Measurements from ENCODE around the gene HLCS. TPM values are rescaled to one million over a fixed set of nuclear protein-coding genes. Genes with fewer than 3 reads are reported as not detected.
"Not testable (repeated sequence)": the region's sequence is repeated elsewhere in the genome, so short reads cannot be mapped to it uniquely, and the experiment has no call there.

Gene HLCS
- polyA plus RNA-seq, 1 experiment: 22.3 TPM

GRCh38 chr21:37005548-37006485 lies 39.3 kb upstream of the HLCS start:
- CTCF ChIA-PET: interaction anchor here (0.6 kb wide), 1 partner anchor 126 kb away, joined by 4 read pairs; no protein-coding TSS in a partner anchor
- DNase-seq (ENCODE audit: low read depth, low spot score): no peak
- TF ChIP-seq CTCF (IDR thresholded peaks at IDR 0.05; ENCODE audit: low read depth, low read length): no peak
- peaks cover 11% of the 10 kb centered on the region for H3K9me3 ChIP-seq (ENCODE audit: control insufficient read depth, insufficient read depth, low read length)
- POLR2A ChIA-PET: no interaction called here
- H3K27ac ChIP-seq (ENCODE audit: low read depth, low read length): no peak overlapping the region
- peaks cover 31% of the 10 kb centered on the region for H3K27me3 ChIP-seq (ENCODE audit: control insufficient read depth, insufficient read depth, low read length)
- peak overlapping the region; percentile 41 for H3K4me3 ChIP-seq (ENCODE audit: low read depth, low read length)

GRCh38 chr21:37003917-37004316 lies 37.4 kb upstream of the HLCS start:
- POLR2A ChIA-PET; DNase-seq (ENCODE audit: low read depth, low spot score); H3K4me3 ChIP-seq (ENCODE audit: low read depth, low read length); CTCF ChIA-PET; H3K27ac ChIP-seq (ENCODE audit: low read depth, low read length): not testable (repeated sequence)
- peaks cover 35% of the 10 kb centered on the region for H3K27me3 ChIP-seq (ENCODE audit: control insufficient read depth, insufficient read depth, low read length)
- peaks cover 11% of the 10 kb centered on the region for H3K9me3 ChIP-seq (ENCODE audit: control insufficient read depth, insufficient read depth, low read length)

GRCh38 chr21:37002851-37003250 lies 36.4 kb upstream of the HLCS start:
- Histone ChIP-seq H3K9me3 (ENCODE audit: control insufficient read depth, insufficient read depth, low read length) (peaks cover 11% of the 10 kb centered on the region), H3K27me3 (ENCODE audit: control insufficient read depth, insufficient read depth, low read length) (peaks cover 26% of the 10 kb centered on the region)
- POLR2A ChIA-PET; DNase-seq (ENCODE audit: low read depth, low spot score); H3K4me3 ChIP-seq (ENCODE audit: low read depth, low read length); H3K27ac ChIP-seq (ENCODE audit: low read depth, low read length): not testable (repeated sequence)
- CTCF ChIA-PET: interaction anchor here (1.6 kb wide), 1 partner anchor 63 kb away, joined by 3 read pairs; no protein-coding TSS in a partner anchor

- POLR2A ChIA-PET: interaction anchor here (1.6 kb wide), 1 partner anchor 12 kb away, joined by 3 read pairs; no protein-coding TSS in a partner anchor
- TF ChIP-seq CTCF (IDR thresholded peaks at IDR 0.05; ENCODE audit: low read depth, low read length): no peak
- no peak for DNase-seq (ENCODE audit: low read depth, low spot score)
- Histone ChIP-seq H3K27me3 (ENCODE audit: control insufficient read depth, insufficient read depth, low read length) (peaks cover 20% of the 10 kb centered on the region), H3K4me3 (ENCODE audit: low read depth, low read length) (no peak overlapping the region), H3K27ac (ENCODE audit: low read depth, low read length) (no peak overlapping the region), H3K9me3 (ENCODE audit: control insufficient read depth, insufficient read depth, low read length) (peaks cover 11% of the 10 kb centered on the region)
- CTCF ChIA-PET: interaction anchor here (0.9 to 1.6 kb wide), 3 partner anchors 11 to 495 kb away, joined by 3 to 7 read pairs (median 5); no protein-coding TSS in a partner anchor
Observed at GRCh38 chr21:37001441-37001840, 35.0 kb upstream of the HLCS start.

GRCh38 chr21:37000381-37000780 lies 33.9 kb upstream of the HLCS start:
- no peak overlapping the region for H3K4me3 ChIP-seq (ENCODE audit: low read depth, low read length)
- ChIA-PET POLR2A (interaction anchor here (1.6 kb wide), 1 partner anchor 11 kb away, joined by 3 read pairs; no protein-coding TSS in a partner anchor), CTCF (no interaction called here)
- no peak overlapping the region for H3K27ac ChIP-seq (ENCODE audit: low read depth, low read length)
- peaks cover 4% of the 10 kb centered on the region for H3K9me3 ChIP-seq (ENCODE audit: control insufficient read depth, insufficient read depth, low read length)
- no peak for TF ChIP-seq CTCF (IDR thresholded peaks at IDR 0.05; ENCODE audit: low read depth, low read length)
- DNase-seq (ENCODE audit: low read depth, low spot score): no peak
- peaks cover 10% of the 10 kb centered on the region for H3K27me3 ChIP-seq (ENCODE audit: control insufficient read depth, insufficient read depth, low read length)
